Stomach (tissue), 9 donors: ENCODE data around the gene KCNQ1. TPM values are rescaled to one million over a fixed set of nuclear protein-coding genes. Genes with fewer than 3 reads are reported as not detected.

Experiments
- DNase-seq, 2 donors: peaks; one replicate each; pipeline versions ENCODE4 v3.0.0 to v3.0.0-alpha.2; 2013 to 2019
- H3K27ac ChIP-seq, 5 donors: fragments of 200-600 bp in 4 of 5; sonication (generic) in 4 of 5; one replicate each; pipeline ENCODE4 v1.5.1; 2013 to 2019; ENCODE audit warnings: mild to moderate bottlenecking in 1 of 5, moderate library complexity in 1 of 5
- H3K27me3 ChIP-seq, 3 donors: fragments of 200-600 bp; sonication (generic); one replicate each; pipeline ENCODE4 v1.5.1; 2017 to 2019; ENCODE audit warnings: mixed run types in 1 of 3
- H3K36me3 ChIP-seq, 4 donors: fragments of 200-600 bp; sonication (generic); 1 replicate in 3 of 4; 2 replicates in 1 of 4; pipeline ENCODE4 v1.5.1; 2016 to 2019
- H3K4me1 ChIP-seq, 4 donors: fragments of 200-600 bp; sonication (generic); one replicate each; pipeline ENCODE4 v1.5.1; 2016 to 2019
- H3K4me3 ChIP-seq, 4 donors: fragments of 200-600 bp; sonication (generic) in 3 of 4; one replicate each; pipeline ENCODE4 v1.5.1; 2016 to 2019; ENCODE audit warnings: mild to moderate bottlenecking in 1 of 4
- H3K9me3 ChIP-seq, 4 donors: fragments of 200-600 bp; sonication (generic); one replicate each; pipeline ENCODE4 v1.5.1; 2016 to 2019
- EP300 ChIP-seq: sonication (generic); formaldehyde crosslinking; IDR thresholded peaks from one replicate; pipeline ENCODE4 v1.6.1; 2017; ENCODE audit warnings: antibody characterized with exemption
- POLR2A ChIP-seq, 4 donors: fragments of 450-650 bp; IDR thresholded peaks; one replicate each; pipeline ENCODE4 v1.6.1; 2016; ENCODE audit warnings: antibody characterized with exemption in 4 of 4, control low read depth in 2 of 4, mild to moderate bottlenecking in 1 of 4, moderate library complexity in 1 of 4
- POLR2AphosphoS5 ChIP-seq, 3 donors: sonication (generic); formaldehyde crosslinking; IDR thresholded peaks; one replicate each; pipeline ENCODE4 v1.6.1; 2016; ENCODE audit warnings: antibody characterized with exemption in 3 of 3
- WGBS, 5 donors: extraction: QIAGEN DNeasy Blood & Tissue Kit in 3 of 5; methylation state at CpG; one replicate each; pipeline versions ENCODE4 v1.1.5 to v1.1.7; 2013 to 2018; 5-methylcytosine and 5-hydroxymethylcytosine counted together
- intact Hi-C: fragments of 100-400 bp; cut with DNase I; formaldehyde crosslinking; loops from one replicate; pipeline ENCODE4 v1.15.1; 2023; ENCODE audit warnings: low total_unique reads
- polyA plus RNA-seq, 3 donors: library from polyadenylated mRNA; stranded (reverse); fragments of 200-250 nt; gene quantifications; one replicate each; pipeline ENCODE4 v1.2.3, GENCODE V29; 2013
- total RNA-seq, 5 donors: library from RNA; depleted of rRNA; stranded (reverse); fragments of >200 nt; gene quantifications; one replicate each; pipeline versions ENCODE4 v1.1.0 to v1.2.3, GENCODE V29; 2014 to 2016
- TF ChIP-seq, protein P1 (sequence below), 7 experiments: fragments of 450-650 bp in 4 of 7; fragments of 200-600 bp in 3 of 7; sonication (generic) in 3 of 7; IDR thresholded peaks; one replicate each; pipeline ENCODE4 v1.5.1; 2016 to 2019; ENCODE audit warnings: antibody characterized with exemption in 7 of 7, control low read depth in 2 of 7, mild to moderate bottlenecking in 1 of 7
- donor health status: healthy with polysubstance abuse.
- donor health status: Bipolar disorder and iron deficiency.
- donor health status: healthy.

Gene KCNQ1
- total and polyA plus RNA-seq, 8 donors: 12.1 to 155 (median 49.0) TPM

DNA sequence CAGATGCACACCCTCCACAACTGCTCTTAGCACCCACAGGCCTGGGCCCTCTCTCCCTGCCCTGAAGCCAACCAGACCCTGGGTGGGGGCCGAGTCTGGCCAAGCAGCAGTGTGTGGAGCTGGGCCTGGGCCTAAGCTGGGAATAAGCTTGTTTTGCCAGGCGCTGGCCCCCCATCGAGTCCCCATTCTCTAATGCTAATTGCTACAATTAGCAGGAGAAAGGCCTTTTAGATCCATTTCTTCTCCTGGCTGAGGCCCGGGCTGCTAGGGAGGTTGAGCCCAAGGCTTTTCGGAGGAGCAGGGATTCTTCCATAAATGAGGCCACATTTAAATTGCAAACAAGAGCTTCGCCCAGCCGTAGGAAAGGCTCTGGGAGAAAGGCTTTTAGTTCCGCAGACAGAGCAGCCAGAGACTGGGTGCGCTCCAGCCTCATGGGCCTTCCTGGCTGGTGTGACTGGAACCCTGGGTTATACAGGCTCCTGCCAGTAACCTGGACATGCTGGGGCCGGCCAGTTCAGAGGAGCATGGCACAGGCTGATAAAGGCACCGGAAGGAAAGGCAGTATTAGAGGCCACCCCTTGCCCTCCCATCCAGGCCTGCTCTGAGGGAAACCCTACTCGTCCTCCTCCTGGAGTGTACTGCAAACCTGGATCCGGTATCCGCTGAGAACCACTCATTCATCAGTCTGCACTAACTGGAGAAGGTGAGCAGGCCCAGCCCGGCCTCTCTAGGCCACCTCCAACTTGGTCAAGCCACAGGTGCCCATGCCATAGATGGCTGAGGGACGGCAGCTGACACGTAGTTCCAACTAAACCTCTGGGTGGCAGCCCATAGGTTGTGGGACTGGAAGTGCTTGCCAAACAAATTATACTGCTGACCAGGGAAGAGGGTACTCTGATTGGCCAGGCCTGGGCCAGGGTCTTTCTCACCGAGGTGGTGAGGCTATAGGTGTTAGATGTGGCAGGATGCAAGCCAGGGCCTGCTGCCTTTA lies 248.8 kb downstream of the KCNQ1 start:
- H3K36me3 ChIP-seq: peaks cover 0 to 5% (median 0%) of the 10 kb centered on the region in 4 donors
- DNase-seq: no peak
- WGBS, 5 donors: 73 to 80% (median 78%) methylated on average over 12 to 18 of the region's 18 CpGs
- H3K9me3 ChIP-seq: no peaks in the 10 kb centered on the region
- peaks cover 5 to 98% (median 69%) of the 10 kb centered on the region in 4 donors for H3K4me1 ChIP-seq
- no peak for TF ChIP-seq POLR2AphosphoS5 (IDR thresholded peaks at IDR 0.05)
- TF ChIP-seq POLR2A (IDR thresholded peaks at IDR 0.05): no peak
- TF ChIP-seq, protein P1, sequence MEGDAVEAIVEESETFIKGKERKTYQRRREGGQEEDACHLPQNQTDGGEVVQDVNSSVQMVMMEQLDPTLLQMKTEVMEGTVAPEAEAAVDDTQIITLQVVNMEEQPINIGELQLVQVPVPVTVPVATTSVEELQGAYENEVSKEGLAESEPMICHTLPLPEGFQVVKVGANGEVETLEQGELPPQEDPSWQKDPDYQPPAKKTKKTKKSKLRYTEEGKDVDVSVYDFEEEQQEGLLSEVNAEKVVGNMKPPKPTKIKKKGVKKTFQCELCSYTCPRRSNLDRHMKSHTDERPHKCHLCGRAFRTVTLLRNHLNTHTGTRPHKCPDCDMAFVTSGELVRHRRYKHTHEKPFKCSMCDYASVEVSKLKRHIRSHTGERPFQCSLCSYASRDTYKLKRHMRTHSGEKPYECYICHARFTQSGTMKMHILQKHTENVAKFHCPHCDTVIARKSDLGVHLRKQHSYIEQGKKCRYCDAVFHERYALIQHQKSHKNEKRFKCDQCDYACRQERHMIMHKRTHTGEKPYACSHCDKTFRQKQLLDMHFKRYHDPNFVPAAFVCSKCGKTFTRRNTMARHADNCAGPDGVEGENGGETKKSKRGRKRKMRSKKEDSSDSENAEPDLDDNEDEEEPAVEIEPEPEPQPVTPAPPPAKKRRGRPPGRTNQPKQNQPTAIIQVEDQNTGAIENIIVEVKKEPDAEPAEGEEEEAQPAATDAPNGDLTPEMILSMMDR (IDR thresholded peaks at IDR 0.05): no peak
- no peak for TF ChIP-seq EP300
- H3K4me3 ChIP-seq: no peak overlapping the region
- H3K27me3 ChIP-seq: no peaks in the 10 kb centered on the region
- intact Hi-C loops: no loop called here
- no peak overlapping the region for H3K27ac ChIP-seq

DNA sequence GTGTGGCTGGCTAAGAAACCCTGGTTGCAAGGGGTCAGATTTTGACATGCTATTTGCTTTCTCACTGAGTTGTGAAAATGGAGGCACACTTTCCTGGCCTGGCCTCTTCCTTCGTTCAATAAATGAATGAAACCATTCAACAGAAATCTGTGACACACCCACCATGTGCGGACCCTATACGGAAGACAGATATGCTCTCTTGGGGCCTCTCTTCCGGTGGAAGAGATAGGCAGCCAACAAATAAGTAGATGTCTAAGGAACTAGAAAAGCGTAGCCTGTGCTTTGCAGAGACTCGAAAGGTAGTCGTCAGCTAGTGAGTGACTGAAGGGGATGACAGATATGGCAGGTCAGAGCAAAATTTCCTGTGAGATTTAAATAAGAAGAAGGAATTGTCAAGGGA lies 249.7 kb downstream of the KCNQ1 start:
- intact Hi-C loops: no loop called here
- TF ChIP-seq EP300: no peak
- peaks cover 0 to 5% (median 0%) of the 10 kb centered on the region in 4 donors for H3K36me3 ChIP-seq

DNA sequence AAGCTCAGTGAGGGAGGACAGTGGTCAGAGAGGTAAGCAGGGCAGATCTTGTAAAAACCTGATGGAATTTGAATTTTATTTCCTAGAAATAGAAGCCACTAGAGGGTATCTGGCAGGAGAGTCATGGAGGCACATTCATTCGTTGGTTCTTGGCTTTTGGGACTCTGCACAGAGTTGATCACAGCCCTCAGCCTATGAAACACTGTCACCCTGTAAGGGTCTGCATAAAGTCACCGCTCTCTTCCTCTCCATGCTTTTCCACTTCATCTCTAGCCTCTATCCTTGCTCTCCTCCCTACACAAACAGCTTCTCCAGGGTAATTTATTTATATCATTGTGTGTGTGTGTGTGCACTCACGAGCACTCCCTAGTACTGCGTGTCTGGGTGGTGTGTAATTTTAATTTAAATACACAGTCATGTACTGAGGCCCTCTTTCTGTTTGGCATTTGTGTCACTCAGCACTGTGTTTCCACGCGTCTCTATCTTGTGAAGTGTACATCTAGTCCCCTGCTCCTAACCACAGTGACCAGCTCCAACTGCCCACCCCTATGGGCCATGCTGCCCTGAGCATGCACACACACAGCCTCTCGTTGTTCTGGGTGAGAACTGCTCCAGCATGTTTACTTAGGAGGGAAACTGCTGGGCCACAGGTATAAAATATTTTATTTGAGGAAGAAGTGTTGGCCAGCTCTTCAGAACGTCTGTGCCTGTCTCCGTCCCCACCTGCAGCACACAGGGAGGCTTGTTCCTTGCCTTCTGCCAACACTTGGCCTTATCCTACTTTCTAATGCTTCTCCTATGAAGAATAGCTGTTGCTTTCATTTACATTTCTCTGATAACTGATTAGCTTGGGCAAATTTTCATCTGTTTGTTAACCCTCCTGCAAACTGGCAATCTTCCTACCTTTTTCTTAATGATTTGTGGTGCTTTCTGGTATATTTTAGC lies 250.5 kb downstream of the KCNQ1 start:
- no peak overlapping the region for H3K4me3 ChIP-seq
- no peak for DNase-seq
- peaks cover 0 to 5% (median 0%) of the 10 kb centered on the region in 4 donors for H3K36me3 ChIP-seq
- no peak overlapping the region for H3K27ac ChIP-seq
- 62 to 79% (median 66%) methylated on average over 9 of the region's 9 CpGs for WGBS, 5 donors
- intact Hi-C loops: no loop called here
- no peaks in the 10 kb centered on the region for H3K9me3 ChIP-seq
- no peaks in the 10 kb centered on the region for H3K27me3 ChIP-seq
- peaks cover 5 to 83% (median 60%) of the 10 kb centered on the region in 4 donors for H3K4me1 ChIP-seq
- no peak for TF ChIP-seq POLR2AphosphoS5 (IDR thresholded peaks at IDR 0.05)
- TF ChIP-seq, protein P1 (IDR thresholded peaks at IDR 0.05): no peak
- no peak for TF ChIP-seq POLR2A (IDR thresholded peaks at IDR 0.05)
- no peak for TF ChIP-seq EP300

More for the DNA sequence above, 249.7 kb downstream of the KCNQ1 start:
- no peaks in the 10 kb centered on the region for H3K27me3 ChIP-seq
- H3K9me3 ChIP-seq: no peaks in the 10 kb centered on the region
- no peak overlapping the region for H3K4me3 ChIP-seq
- H3K27ac ChIP-seq: no peak overlapping the region
- no peak for DNase-seq
- WGBS, 5 donors: 79 to 91% (median 81%) methylated on average over 7 of the region's 7 CpGs
- peaks cover 5 to 89% (median 67%) of the 10 kb centered on the region in 4 donors for H3K4me1 ChIP-seq

DNA sequence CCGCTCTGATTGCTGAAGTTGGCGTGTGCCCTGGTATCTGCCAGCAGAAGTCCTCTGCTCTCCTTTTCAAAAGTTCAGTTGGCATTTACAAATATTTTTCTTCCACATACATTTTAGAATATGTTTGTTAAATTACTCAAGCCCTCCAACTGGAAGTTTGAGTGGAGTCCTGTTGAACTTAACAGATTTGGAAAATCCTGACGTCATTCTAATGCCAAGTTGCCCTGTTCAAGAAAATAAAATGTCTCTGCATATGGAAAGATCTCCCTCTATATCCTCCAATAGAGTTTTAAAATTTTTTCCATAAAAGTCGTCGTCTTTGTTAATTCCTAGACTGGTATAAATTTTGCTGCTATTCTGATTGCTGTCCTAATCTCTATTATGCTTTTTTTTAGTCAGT lies 251.6 kb downstream of the KCNQ1 start:
- TF ChIP-seq, protein P1 (IDR thresholded peaks at IDR 0.05): no peak
- no peak for TF ChIP-seq POLR2AphosphoS5 (IDR thresholded peaks at IDR 0.05)
- TF ChIP-seq EP300: no peak
- no peak for TF ChIP-seq POLR2A (IDR thresholded peaks at IDR 0.05)
- H3K36me3 ChIP-seq: peaks cover 0 to 5% (median 0%) of the 10 kb centered on the region in 4 donors
- H3K27me3 ChIP-seq: no peaks in the 10 kb centered on the region
- peaks cover 5 to 83% (median 58%) of the 10 kb centered on the region in 4 donors for H3K4me1 ChIP-seq
- no peaks in the 10 kb centered on the region for H3K9me3 ChIP-seq
- no peak for DNase-seq
- H3K4me3 ChIP-seq: no peak overlapping the region
- WGBS, 5 donors: 71 to 80% (median 80%) methylated on average over 5 of the region's 5 CpGs
- intact Hi-C loops: no loop called here
- H3K27ac ChIP-seq: no peak overlapping the region
